GM12872 (cell line): Measurements from ENCODE around the gene VARS1.

Source experiments
- TF ChIP-seq, protein P1 (sequence below): IDR thresholded peaks from 3 replicates; pipeline ENCODE4 v1.5.1; 2011; ENCODE audit warnings: low read depth, mild to moderate bottlenecking, low read length, moderate library complexity; ENCODE audit not compliant: insufficient read depth

VARS1 gene

GRCh38 chr6:31811645-31812044 is 16.1 kb upstream of the VARS1 start:
- TF ChIP-seq, protein P1, sequence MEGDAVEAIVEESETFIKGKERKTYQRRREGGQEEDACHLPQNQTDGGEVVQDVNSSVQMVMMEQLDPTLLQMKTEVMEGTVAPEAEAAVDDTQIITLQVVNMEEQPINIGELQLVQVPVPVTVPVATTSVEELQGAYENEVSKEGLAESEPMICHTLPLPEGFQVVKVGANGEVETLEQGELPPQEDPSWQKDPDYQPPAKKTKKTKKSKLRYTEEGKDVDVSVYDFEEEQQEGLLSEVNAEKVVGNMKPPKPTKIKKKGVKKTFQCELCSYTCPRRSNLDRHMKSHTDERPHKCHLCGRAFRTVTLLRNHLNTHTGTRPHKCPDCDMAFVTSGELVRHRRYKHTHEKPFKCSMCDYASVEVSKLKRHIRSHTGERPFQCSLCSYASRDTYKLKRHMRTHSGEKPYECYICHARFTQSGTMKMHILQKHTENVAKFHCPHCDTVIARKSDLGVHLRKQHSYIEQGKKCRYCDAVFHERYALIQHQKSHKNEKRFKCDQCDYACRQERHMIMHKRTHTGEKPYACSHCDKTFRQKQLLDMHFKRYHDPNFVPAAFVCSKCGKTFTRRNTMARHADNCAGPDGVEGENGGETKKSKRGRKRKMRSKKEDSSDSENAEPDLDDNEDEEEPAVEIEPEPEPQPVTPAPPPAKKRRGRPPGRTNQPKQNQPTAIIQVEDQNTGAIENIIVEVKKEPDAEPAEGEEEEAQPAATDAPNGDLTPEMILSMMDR: no peak

- TF ChIP-seq, protein P1: no peak; the same call in 1 of the 3 replicates
Measured at GRCh38 chr6:31806470-31807272, 11.1 kb upstream of the VARS1 start, which contains the start of gene LSM2. LSM2 (minus strand) TSS chr6:31806966; CDS start chr6:31806757, 209 bp downstream.

GRCh38 chr6:31805939-31806469 is 10.5 kb upstream of the VARS1 start:
- TF ChIP-seq, protein P1: no peak

DNA sequence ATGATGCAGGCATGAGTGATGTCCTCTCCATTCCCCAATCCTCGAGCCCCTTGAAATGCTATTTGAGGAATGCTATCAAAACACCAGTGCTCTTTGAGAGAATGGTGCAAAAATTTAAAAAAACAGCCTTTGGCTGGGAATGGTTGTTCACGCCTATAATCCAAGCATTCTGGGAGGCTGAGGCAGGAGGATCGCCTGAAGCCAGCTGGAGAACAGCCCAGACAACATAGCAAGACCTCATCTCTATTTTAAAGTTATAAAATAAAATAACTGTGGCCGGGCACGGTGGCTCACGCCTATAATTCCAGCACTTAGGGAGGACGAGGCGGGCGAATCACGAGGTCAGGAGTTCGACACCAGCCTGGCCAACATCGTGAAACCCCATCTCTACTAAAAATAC is 4.2 kb upstream of the VARS1 start:
- TF ChIP-seq, protein P1: no peak

DNA sequence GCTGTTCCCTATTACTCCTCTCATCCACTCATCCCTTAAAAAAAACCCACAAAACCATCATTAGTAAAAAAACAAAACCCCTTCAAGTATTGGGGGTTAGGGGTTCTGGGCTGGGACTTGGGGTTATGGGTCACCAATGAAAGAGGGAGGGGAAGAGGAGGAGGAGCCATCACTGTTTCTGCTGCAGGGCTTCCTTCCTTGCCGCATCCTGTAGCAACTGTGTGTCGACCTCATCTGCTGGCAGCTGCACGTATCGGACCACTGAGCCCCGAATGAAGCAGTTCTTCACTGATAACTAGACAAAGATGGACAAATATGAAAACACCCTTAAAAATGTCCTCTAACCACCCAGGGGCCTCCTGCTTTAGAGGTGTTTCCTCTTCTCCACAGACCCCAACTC is 2.0 kb upstream of the VARS1 start:
- TF ChIP-seq, protein P1: no peak

GRCh38 chr6:31796993-31797385 is 1.4 kb upstream of the VARS1 start:
- TF ChIP-seq, protein P1: no peak

DNA sequence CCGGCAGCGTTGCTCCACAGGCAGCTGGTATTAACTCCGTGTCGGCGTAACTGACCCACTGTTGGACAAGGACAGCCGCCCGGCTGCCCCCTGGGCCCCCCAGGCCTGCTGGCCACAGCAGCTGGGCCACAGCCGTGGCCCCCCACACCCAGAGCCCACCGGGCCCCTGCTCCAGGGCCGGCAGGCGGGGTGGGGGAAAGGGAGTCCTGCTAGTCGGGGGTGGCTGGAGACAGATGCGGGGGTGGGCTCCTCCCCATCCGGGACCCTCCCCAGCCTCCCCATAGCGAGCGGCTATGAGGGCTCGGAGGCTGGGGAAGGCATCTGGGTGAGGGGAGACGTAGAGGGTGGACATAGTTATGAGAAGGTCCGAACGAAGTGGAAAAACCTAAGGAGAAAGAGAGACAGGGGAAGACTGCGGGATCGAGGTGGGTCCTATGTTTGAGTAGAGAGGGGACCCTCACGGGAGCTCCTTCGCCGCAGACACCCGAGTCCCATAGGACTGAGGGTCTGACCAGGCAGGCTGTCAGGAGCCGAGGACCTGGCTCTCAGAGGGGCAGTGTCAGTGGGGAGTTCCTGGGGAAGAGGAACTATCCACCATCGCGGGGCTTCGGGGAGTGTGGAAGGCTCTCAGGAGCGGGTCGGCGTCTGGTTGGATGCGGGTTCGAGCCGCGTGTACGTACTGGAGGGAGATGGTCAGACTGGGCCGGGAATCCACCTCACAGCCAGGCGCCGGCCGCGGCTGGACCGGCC is 511 bp downstream of the VARS1 start:
- TF ChIP-seq, protein P1: no peak
